GM13976 (cell line): ENCODE measurements around the gene ZFP37.
A peak's percentile ranks its signal among the peaks of the same experiment; 100 is the strongest.

Source experiments
- DNase-seq: peaks from one replicate; pipeline ENCODE4 v3.0.0; 2012; ENCODE audit warnings: low spot score
- in situ Hi-C: fragments of 300-500 bp; cut with MboI; formaldehyde crosslinking; loops from one replicate; pipeline ENCODE4 v1.12.0; 2022; ENCODE audit warnings: low sequenced_read_pairs, mixed read lengths, inconsistent platforms; ENCODE audit not compliant: unreplicated experiment
- TF ChIP-seq, protein P1 (sequence below): IDR thresholded peaks from 2 replicates; pipeline ENCODE4 v1.5.1; 2012; ENCODE audit warnings: borderline replicate concordance, mild to moderate bottlenecking; ENCODE audit not compliant: insufficient read depth; ENCODE audit errors: extremely low read depth, missing control alignments, control extremely low read depth

ZFP37 gene

DNA sequence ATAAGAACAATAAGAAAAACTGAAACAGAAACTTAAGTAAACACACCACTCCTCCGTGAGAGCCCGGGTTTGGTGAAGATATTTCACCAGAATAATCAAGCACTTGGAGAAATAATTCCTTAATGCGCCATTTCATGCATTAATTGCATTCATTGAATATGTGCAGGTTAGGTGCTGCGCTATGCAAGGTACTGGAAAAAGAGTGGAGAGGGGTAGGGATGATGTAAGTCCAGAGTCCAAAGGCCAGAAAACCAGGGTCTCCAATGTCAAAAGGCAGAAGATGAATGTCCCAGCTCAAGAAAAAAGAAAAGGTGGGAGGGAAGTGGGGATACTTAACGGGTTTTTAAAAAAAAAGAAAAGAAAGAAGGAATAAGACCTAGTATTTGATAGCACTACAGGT lies 669 bp upstream of the ZFP37 start:
- DNase-seq, result peak; percentile 19
- in situ Hi-C loops, result no loop called here
- TF ChIP-seq, protein P1, sequence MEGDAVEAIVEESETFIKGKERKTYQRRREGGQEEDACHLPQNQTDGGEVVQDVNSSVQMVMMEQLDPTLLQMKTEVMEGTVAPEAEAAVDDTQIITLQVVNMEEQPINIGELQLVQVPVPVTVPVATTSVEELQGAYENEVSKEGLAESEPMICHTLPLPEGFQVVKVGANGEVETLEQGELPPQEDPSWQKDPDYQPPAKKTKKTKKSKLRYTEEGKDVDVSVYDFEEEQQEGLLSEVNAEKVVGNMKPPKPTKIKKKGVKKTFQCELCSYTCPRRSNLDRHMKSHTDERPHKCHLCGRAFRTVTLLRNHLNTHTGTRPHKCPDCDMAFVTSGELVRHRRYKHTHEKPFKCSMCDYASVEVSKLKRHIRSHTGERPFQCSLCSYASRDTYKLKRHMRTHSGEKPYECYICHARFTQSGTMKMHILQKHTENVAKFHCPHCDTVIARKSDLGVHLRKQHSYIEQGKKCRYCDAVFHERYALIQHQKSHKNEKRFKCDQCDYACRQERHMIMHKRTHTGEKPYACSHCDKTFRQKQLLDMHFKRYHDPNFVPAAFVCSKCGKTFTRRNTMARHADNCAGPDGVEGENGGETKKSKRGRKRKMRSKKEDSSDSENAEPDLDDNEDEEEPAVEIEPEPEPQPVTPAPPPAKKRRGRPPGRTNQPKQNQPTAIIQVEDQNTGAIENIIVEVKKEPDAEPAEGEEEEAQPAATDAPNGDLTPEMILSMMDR, result no peak

DNA sequence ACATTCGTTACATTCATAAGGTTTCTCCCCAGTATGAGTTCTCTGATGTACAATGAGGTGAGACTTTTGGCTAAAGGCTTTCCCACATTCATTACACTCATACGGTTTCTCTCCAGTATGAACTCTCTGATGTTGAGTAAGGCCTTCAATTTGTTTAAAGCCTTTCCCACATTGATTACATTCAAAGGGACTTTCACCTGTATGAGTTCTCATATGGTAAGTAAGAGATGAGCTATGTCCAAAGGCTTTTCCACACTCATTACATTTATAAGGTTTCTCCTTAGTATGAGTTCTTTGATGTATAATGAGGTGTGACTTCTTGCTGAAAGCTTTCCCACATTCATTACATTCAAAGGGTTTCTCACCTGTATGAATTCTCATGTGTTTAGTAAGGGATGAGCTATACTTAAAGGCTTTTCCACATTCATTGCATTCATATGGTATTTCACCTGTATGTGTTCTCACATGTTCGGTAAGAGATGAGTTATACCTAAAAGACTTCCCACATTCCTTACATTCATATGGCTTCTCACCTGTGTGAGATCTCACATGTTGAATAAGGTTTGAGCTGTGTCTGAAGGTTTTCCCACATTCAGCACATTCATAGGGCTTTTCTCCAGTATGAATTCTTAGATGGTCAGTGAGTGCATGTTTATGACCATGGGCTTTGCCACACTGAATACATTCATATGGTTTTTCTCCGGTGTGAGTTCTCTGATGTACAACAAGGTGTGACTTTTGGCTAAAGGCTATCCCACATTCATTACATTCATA lies 13.5 kb downstream of the ZFP37 start:
- no peak for DNase-seq
- in situ Hi-C loops, result no loop called here
- TF ChIP-seq, protein P1, result no peak

GRCh38 chr9:113026200-113026599 lies 30.3 kb downstream of the ZFP37 start:
- in situ Hi-C loops, result no loop called here
- DNase-seq, result no peak
- TF ChIP-seq, protein P1, result no peak

- in situ Hi-C loops, result no loop called here
- DNase-seq, result no peak
- TF ChIP-seq, protein P1, result no peak
Measured at GRCh38 chr9:113018247-113018646, 38.3 kb downstream of the ZFP37 start.

- in situ Hi-C loops, result no loop called here
- DNase-seq, result no peak
- TF ChIP-seq, protein P1, result no peak
Measured at GRCh38 chr9:113012492-113012891, 44.0 kb downstream of the ZFP37 start.

DNA sequence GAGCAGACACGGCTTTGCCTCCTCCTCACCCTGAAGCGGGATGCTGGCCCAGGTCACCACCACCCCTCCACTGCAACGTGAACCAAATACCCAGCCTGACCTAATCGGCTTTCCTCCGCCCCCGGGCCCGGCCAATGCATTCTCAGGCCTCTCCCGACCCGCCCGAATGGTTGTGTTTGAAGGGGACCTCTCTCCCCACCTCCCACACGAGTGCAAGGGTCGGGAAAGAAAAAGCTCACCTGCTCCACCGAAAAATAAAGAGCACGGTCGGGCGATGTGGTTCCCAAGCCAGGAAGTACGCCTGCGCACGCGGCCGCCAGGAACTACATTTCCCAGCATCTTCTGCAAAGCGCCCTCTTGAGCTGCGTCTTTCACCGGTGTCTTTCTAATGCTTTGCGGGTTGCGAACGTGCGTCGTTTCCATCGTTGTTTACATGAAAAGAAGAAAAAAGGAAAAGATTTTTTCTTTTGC lies 44.6 kb downstream of the ZFP37 start, which contains the start of gene ZNF883:
TSS of gene ZNF883 (minus strand) at position 282 of the 471 bp plus-strand sequence.
- in situ Hi-C loops, result no loop called here
- peak; percentile 9 for DNase-seq
- TF ChIP-seq, protein P1, result no peak

DNA sequence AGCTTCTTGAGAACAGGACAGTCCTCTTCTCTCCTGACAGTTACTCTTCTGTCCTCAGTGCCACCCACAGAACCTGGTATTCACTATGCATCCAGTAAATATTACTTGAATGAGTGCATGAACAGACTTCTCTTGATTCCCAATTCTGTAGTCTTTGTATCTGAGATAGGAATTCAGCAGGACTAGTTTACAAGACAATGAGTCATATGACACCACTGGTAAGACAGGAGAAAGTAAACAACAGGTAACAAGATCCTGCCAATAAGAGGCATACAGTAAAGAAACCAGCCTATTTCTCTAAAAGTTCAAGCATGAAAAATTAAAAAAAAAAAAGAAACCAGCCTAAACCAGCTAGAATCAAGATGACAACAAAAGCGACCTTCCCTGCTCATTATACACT lies 50.7 kb downstream of the ZFP37 start:
- no peak for DNase-seq

More for the DNA sequence above, 50.7 kb downstream of the ZFP37 start:
- TF ChIP-seq, protein P1, result no peak
- in situ Hi-C loops, result no loop called here
